Tibial nerve (tissue), 3 donors: ENCODE data around the gene CFAP299.

Experiments used
- POLR2A ChIP-seq, 2 donors: fragments of 450-650 bp; IDR thresholded peaks; one replicate each; pipeline ENCODE4 v1.6.1; 2017; ENCODE audit warnings: antibody characterized with exemption in 2 of 2, mild to moderate bottlenecking in 2 of 2, moderate library complexity in 2 of 2
- TF ChIP-seq, protein P1 (sequence below), 5 experiments: fragments of 200-600 bp in 3 of 5; fragments of 450-650 bp in 2 of 5; sonication (generic) in 3 of 5; IDR thresholded peaks; one replicate each; pipeline ENCODE4 v1.5.1; 2016 to 2019; ENCODE audit warnings: antibody characterized with exemption in 5 of 5, mild to moderate bottlenecking in 3 of 5, moderate library complexity in 2 of 5

- TF ChIP-seq, protein P1, sequence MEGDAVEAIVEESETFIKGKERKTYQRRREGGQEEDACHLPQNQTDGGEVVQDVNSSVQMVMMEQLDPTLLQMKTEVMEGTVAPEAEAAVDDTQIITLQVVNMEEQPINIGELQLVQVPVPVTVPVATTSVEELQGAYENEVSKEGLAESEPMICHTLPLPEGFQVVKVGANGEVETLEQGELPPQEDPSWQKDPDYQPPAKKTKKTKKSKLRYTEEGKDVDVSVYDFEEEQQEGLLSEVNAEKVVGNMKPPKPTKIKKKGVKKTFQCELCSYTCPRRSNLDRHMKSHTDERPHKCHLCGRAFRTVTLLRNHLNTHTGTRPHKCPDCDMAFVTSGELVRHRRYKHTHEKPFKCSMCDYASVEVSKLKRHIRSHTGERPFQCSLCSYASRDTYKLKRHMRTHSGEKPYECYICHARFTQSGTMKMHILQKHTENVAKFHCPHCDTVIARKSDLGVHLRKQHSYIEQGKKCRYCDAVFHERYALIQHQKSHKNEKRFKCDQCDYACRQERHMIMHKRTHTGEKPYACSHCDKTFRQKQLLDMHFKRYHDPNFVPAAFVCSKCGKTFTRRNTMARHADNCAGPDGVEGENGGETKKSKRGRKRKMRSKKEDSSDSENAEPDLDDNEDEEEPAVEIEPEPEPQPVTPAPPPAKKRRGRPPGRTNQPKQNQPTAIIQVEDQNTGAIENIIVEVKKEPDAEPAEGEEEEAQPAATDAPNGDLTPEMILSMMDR (IDR thresholded peaks at IDR 0.05): no peak
- no peak for TF ChIP-seq POLR2A (IDR thresholded peaks at IDR 0.05)
Measured at GRCh38 chr4:80873571-80873970, 538.0 kb downstream of the CFAP299 start.
